Small intestine (tissue), 7 donors: ENCODE results near the gene FBXL13. TPM values are rescaled to one million over a fixed set of nuclear protein-coding genes. Genes with fewer than 3 reads are reported as not detected.

Source experiments
- DNase-seq, 2 donors: peaks; one replicate each; pipeline versions ENCODE4 v3.0.0 to v3.0.0-alpha.2; 2013
- FAIRE-seq: peaks from 2 replicates; lab custom pipeline; 2012; peaks lifted over from hg19 to GRCh38; lab: Jason Lieb, UNC
- H3K27ac ChIP-seq, 3 donors: one replicate each; pipeline ENCODE4 v1.5.1; 2013; ENCODE audit warnings: low read length in 2 of 3, mild to moderate bottlenecking in 2 of 3, control low read depth in 1 of 3, inconsistent platforms in 1 of 3, low read depth in 1 of 3, moderate library complexity in 1 of 3
- H3K27me3 ChIP-seq, 3 donors: one replicate each; pipeline ENCODE4 v1.6.1; 2013; ENCODE audit warnings: low read length in 3 of 3, inconsistent platforms in 1 of 3; ENCODE audit not compliant: control insufficient read depth in 3 of 3, insufficient read depth in 3 of 3
- H3K36me3 ChIP-seq, 3 donors: one replicate each; pipeline ENCODE4 v1.6.1; 2013; ENCODE audit warnings: low read length in 3 of 3, inconsistent platforms in 1 of 3, low read depth in 1 of 3, mild to moderate bottlenecking in 1 of 3, moderate library complexity in 1 of 3; ENCODE audit not compliant: control insufficient read depth in 3 of 3, insufficient read depth in 2 of 3
- H3K4me1 ChIP-seq, 3 donors: one replicate each; pipeline ENCODE4 v1.6.1; 2013; ENCODE audit warnings: low read length in 2 of 3, inconsistent platforms in 1 of 3, low read depth in 1 of 3, mild to moderate bottlenecking in 1 of 3, moderate library complexity in 1 of 3; ENCODE audit not compliant: control insufficient read depth in 3 of 3, insufficient read depth in 2 of 3
- H3K4me3 ChIP-seq, 3 donors: one replicate each; pipeline ENCODE4 v1.5.1; 2013; ENCODE audit warnings: low read length in 3 of 3, control low read depth in 1 of 3, inconsistent platforms in 1 of 3, low read depth in 1 of 3, mild to moderate bottlenecking in 1 of 3, moderate library complexity in 1 of 3
- H3K9me3 ChIP-seq, 2 donors: one replicate each; pipeline ENCODE4 v1.6.1; 2013; ENCODE audit warnings: low read depth in 1 of 2, low read length in 1 of 2; ENCODE audit not compliant: control insufficient read depth in 2 of 2, insufficient read depth in 1 of 2
- WGBS, 3 donors: extraction: QIAGEN DNeasy Blood & Tissue Kit; methylation state at CpG; one replicate each; pipeline ENCODE4 v1.1.7; 2013; 5-methylcytosine and 5-hydroxymethylcytosine counted together
- polyA plus RNA-seq, 4 donors: library from polyadenylated mRNA; stranded (reverse) in 3 of 4; unstranded in 1 of 4; fragments of 200-250 nt in 3 of 4; fragments of 120-200 nt in 1 of 4; gene quantifications; one replicate each; pipeline versions ENCODE4 v1.2.1 to v1.2.3, GENCODE V29; 2013
- donor health status: healthy with polysubstance abuse.
- donor health status: control.
- donor health status: control.
- donor health status: Bipolar disorder and iron deficiency.
- donor health status: healthy.

The FBXL13 gene
- polyA plus RNA-seq, 4 donors: 0.10 to 0.38 TPM; not detected in 2

DNA sequence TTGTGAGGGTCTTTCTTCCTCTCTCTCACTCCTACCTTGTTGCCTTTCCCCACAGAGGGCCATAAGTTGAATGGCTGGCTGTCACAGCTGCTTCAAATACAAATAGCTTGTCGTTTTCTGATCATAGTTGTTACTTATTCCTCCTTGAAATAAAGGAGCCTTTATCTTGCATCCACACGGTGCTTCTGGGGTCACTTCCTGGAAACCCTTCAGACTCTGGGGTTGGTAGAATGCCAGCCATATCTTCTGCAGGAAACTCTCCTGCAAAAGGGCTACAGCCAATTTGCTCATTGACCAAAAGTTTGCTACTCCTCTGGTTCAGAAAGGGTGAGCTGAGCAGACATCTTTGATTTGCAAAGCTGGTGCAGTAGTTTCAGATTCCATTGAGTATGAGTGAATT, 255.4 kb downstream of the FBXL13 start:
- no peak overlapping the region for H3K4me3 ChIP-seq
- FAIRE-seq (no peak), DNase-seq (no peak)
- H3K36me3 ChIP-seq: peaks cover 0 to 2% (median 0%) of the 10 kb centered on the region in 3 donors
- no peaks in the 10 kb centered on the region for H3K27me3 ChIP-seq
- no peaks in the 10 kb centered on the region for H3K9me3 ChIP-seq
- H3K27ac ChIP-seq: no peak overlapping the region
- 43 to 45% (median 44%) methylated on average over 2 of the region's 2 CpGs for WGBS, 3 donors
- no peaks in the 10 kb centered on the region for H3K4me1 ChIP-seq

DNA sequence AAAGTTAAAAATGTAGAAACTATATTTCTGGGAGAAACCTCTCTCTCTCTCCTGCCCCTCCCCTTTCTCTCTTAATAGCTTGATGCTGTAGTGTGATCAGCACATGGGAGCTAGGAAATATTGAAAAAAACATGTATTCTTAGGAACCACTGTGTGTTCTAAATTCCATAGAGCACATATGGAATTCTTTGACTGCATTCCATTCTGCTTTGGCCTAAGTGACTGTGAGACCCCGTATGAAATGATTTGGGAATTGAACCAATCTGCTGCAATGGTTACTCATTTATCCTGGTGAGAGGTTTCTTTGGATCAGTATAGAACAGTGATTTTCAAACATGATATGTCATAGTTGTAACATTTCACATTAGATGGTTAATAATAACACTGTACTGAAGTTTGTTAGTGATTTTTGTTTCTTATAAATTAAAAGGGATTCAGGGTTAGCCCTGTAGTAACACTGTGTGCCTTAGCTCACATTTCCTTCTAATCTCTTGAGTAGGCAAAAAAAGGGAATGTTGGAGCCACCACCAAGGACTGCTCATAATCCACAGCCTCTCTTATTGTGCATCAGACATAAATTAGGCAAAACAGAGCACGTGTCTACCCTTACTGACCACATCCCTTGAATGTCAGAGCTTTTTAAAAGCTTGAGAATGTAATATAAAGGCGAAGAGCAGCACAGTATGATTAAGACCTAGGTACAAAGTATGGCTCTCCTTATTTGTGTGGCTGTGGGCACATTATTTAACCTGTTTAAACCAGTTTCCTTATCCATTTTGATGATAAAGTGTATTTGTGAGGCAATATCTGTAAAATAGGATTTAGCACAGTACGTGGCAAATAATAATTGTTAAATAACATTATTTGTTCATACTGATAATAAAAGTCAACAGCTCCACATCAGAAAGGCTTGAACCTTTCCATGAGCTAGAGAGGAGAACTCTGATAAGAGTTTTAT, 256.7 kb downstream of the FBXL13 start:
- 81 to 84% (median 83%) methylated on average over 4 of the region's 4 CpGs for WGBS, 3 donors
- no peaks in the 10 kb centered on the region for H3K4me1 ChIP-seq
- DNase-seq: no peak

GRCh38 chr7:102814025-102814471, 260.5 kb downstream of the FBXL13 start:
- WGBS, 3 donors: 71 to 85% (median 77%) methylated on average over 4 of the region's 4 CpGs
- Histone ChIP-seq H3K27ac (no peak overlapping the region), H3K27me3 (no peaks in the 10 kb centered on the region), H3K4me3 (no peak overlapping the region), H3K4me1 (peaks cover 0 to 3% (median 0%) of the 10 kb centered on the region in 3 donors), H3K36me3 (peaks cover 0 to 4% (median 0%) of the 10 kb centered on the region in 3 donors), H3K9me3 (no peaks in the 10 kb centered on the region)
- FAIRE-seq (no peak), DNase-seq (no peak)

More for the DNA sequence above, 256.7 kb downstream of the FBXL13 start:
- no peak for FAIRE-seq
- peaks cover 0 to 2% (median 0%) of the 10 kb centered on the region in 3 donors for H3K36me3 ChIP-seq
- no peaks in the 10 kb centered on the region for H3K9me3 ChIP-seq
- H3K27ac ChIP-seq: no peak overlapping the region
- H3K27me3 ChIP-seq: no peaks in the 10 kb centered on the region
- no peak overlapping the region for H3K4me3 ChIP-seq

DNA sequence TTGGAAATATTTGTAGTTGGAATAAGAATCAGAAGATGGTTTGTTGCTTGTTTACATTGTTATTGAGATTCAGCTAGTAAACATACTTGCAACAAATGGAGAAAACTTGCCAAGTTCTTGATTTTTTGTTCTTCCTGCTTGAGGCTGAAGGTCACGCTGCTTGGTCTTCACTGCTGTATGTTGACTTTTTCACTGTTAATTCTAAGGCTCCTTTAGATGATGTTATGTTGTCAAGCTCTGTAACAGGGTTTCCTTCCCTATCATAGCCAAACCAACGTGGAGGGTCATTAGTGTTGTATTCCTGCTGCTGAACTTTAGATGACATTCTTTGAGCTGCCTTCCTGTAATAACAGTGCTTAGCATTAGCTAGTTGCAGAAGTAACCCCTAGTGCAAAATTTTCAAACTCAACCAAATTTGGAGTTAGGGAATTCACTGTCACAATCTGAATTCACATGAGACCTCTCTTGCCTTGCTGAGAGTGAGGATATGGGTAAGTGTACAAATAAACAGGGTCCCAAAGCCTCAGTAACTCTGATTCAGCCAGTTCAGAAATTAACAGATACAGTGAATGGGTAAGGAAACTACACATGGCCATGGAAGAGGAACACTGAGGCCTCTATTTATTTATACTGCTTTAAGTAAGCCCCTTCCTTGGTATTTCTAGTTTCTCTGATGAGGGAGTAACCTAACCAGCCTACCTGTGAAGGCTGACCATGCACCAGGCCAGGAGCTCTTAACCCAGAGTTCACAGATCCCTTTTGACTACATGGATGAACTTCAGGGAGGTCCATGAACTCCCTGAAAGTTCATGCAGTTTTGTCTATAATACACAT, 261.2 kb downstream of the FBXL13 start:
- WGBS, 3 donors: 68 to 88% (median 84%) methylated on average over 2 of the region's 2 CpGs
- DNase-seq: no peak
- Histone ChIP-seq H3K4me3 (no peak overlapping the region), H3K27ac (no peak overlapping the region), H3K9me3 (no peaks in the 10 kb centered on the region), H3K4me1 (peaks cover 0 to 3% (median 0%) of the 10 kb centered on the region in 3 donors), H3K27me3 (no peaks in the 10 kb centered on the region), H3K36me3 (peaks cover 0 to 4% (median 2%) of the 10 kb centered on the region in 3 donors)
- FAIRE-seq: no peak

- DNase-seq: peak in 1 of 2 donors; percentile 21
- WGBS, 3 donors: 49 to 54% (median 52%) methylated on average over 8 of the region's 8 CpGs
- Histone ChIP-seq H3K27me3 (no peaks in the 10 kb centered on the region), H3K9me3 (no peaks in the 10 kb centered on the region), H3K36me3 (peaks cover 0 to 4% (median 2%) of the 10 kb centered on the region in 3 donors), H3K4me1 (peaks cover 0 to 3% (median 0%) of the 10 kb centered on the region in 3 donors), H3K4me3 (no peak overlapping the region), H3K27ac (no peak overlapping the region)
- no peak for FAIRE-seq
Observed at GRCh38 chr7:102811942-102812678, 262.5 kb downstream of the FBXL13 start.

DNA sequence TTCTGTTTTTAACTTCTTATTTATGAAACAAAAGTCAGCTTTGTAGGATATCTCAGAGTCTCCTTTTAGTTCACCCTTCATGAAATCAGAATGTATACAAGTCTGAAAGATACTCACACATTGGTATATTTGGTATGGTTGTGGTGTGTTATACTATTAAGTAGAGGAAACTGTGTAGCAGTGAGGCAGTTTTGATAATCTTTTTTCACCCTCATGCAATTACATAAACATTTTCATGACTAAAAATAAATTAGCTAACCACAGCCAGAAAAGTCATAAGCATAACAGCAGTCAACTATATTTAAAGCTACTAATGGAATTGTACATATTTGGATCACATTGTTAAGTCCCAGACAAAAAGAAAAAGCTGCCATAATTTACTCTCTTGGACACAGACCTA, 263.7 kb downstream of the FBXL13 start:
- FAIRE-seq: no peak
- H3K4me3 ChIP-seq: no peak overlapping the region
- peaks cover 0 to 3% (median 0%) of the 10 kb centered on the region in 3 donors for H3K4me1 ChIP-seq
- no peaks in the 10 kb centered on the region for H3K27me3 ChIP-seq
- no peak overlapping the region for H3K27ac ChIP-seq
- peaks cover 0 to 4% (median 2%) of the 10 kb centered on the region in 3 donors for H3K36me3 ChIP-seq
- DNase-seq: no peak
- no peaks in the 10 kb centered on the region for H3K9me3 ChIP-seq

DNA sequence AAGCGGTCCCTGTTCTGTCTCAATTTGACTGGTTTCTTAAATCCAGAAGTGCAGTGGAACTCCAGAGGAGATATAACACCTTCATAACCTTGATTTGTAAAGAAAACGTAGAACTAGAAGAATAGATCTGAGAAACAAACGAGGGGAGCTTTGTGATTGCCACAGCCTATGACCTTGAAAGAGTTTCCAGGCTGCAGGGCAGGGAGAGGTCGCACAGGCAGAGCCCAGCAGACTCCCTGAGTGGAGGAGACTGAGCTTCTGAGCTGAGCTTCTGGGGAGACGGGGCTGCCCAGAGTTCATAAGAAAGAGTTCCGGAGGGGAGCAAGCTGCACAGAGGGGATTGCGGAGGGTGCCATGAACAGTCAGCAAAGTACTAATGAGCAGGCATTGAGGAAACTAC, 268.0 kb downstream of the FBXL13 start:
- no peak for FAIRE-seq
- Histone ChIP-seq H3K4me3 (no peak overlapping the region), H3K36me3 (peaks cover 0 to 4% (median 2%) of the 10 kb centered on the region in 3 donors), H3K27ac (no peak overlapping the region), H3K4me1 (no peaks in the 10 kb centered on the region), H3K27me3 (no peaks in the 10 kb centered on the region), H3K9me3 (peaks cover 0 to 1% of the 10 kb centered on the region in 2 donors)
- DNase-seq: no peak
- WGBS, 3 donors: 91 to 92% (median 92%) methylated on average over 7 of the region's 7 CpGs
